ENCODE results near the gene ARHGAP9. TPM values are rescaled to one million over a fixed set of nuclear protein-coding genes. Genes with fewer than 3 reads are reported as not detected.

The ARHGAP9 gene
- total RNA-seq, 1 donor from 2014 or later: 54.2 TPM

GRCh38 chr12:57522011-57522886 is 42.6 kb upstream of the ARHGAP9 start, which contains the start of gene MBD6:
Gene MBD6 (plus strand): TSS chr12:57522824. CDS start chr12:57524304, 1,480 bp downstream.
- intact Hi-C loops (cut with DNase I): no loop called here
- Histone ChIP-seq H3K27me3 (ENCODE audit: low read depth) (no peaks in the 10 kb centered on the region), H3K27ac (peak within 1 kb of the TSS; percentile 97), H3K36me3 (peaks cover 42% of the 10 kb centered on the region), H3K4me3 (peak within 1 kb of the TSS; percentile 90), H3K9me3 (no peaks in the 10 kb centered on the region), H3K4me1 (peaks cover 58% of the 10 kb centered on the region)
- DNase-seq (peak; percentile 96), ATAC-seq (peak; percentile 65 to 72)
- TF ChIP-seq CTCF (IDR thresholded peaks at IDR 0.05): no peak

GRCh38 chr12:57521525-57522010 is 41.9 kb upstream of the ARHGAP9 start:
- H3K27me3 ChIP-seq (ENCODE audit: low read depth): no peaks in the 10 kb centered on the region
- intact Hi-C loops (cut with DNase I): no loop called here
- DNase-seq (peak; percentile 63), ATAC-seq (no peak)
- H3K27ac ChIP-seq: peak overlapping the region; percentile 97
- peaks cover 42% of the 10 kb centered on the region for H3K36me3 ChIP-seq
- no peaks in the 10 kb centered on the region for H3K9me3 ChIP-seq
- no peak for TF ChIP-seq CTCF (IDR thresholded peaks at IDR 0.05)
- H3K4me3 ChIP-seq: peak overlapping the region; percentile 90
- peaks cover 62% of the 10 kb centered on the region for H3K4me1 ChIP-seq

- H3K36me3 ChIP-seq: peaks cover 42% of the 10 kb centered on the region
- intact Hi-C loops (cut with DNase I): no loop called here
- peaks cover 61% of the 10 kb centered on the region for H3K4me1 ChIP-seq
- no peaks in the 10 kb centered on the region for H3K9me3 ChIP-seq
- peak within 1 kb of the TSS; percentile 97 for H3K27ac ChIP-seq
- H3K4me3 ChIP-seq: peak within 1 kb of the TSS; percentile 90
- no peak for TF ChIP-seq CTCF (IDR thresholded peaks at IDR 0.05)
- peak; percentile 90 for ATAC-seq
- peak; percentile 99 for DNase-seq
- H3K27me3 ChIP-seq (ENCODE audit: low read depth): no peaks in the 10 kb centered on the region
Measured at GRCh38 chr12:57520053-57520818, 40.6 kb upstream of the ARHGAP9 start, which contains the start of gene DDIT3. Gene DDIT3 (minus strand): TSS chr12:57520514. CDS start chr12:57517406, 3,108 bp downstream.

- Histone ChIP-seq H3K9me3 (no peaks in the 10 kb centered on the region), H3K27ac (peak overlapping the region; percentile 97), H3K4me3 (peak overlapping the region; percentile 90), H3K27me3 (ENCODE audit: low read depth) (no peaks in the 10 kb centered on the region), H3K36me3 (peaks cover 42% of the 10 kb centered on the region), H3K4me1 (peaks cover 56% of the 10 kb centered on the region)
- TF ChIP-seq CTCF (IDR thresholded peaks at IDR 0.05): no peak
- ATAC-seq (no peak), DNase-seq (no peak)
- intact Hi-C loops (cut with DNase I): no loop called here
Measured at GRCh38 chr12:57519796-57520052, 40.1 kb upstream of the ARHGAP9 start.

- H3K27me3 ChIP-seq (ENCODE audit: low read depth): no peaks in the 10 kb centered on the region
- ATAC-seq (no peak), DNase-seq (no peak)
- H3K9me3 ChIP-seq: no peaks in the 10 kb centered on the region
- H3K4me3 ChIP-seq: peak overlapping the region; percentile 90
- peak overlapping the region; percentile 97 for H3K27ac ChIP-seq
- peaks cover 50% of the 10 kb centered on the region for H3K4me1 ChIP-seq
- no peak for TF ChIP-seq CTCF (IDR thresholded peaks at IDR 0.05)
- intact Hi-C loops (cut with DNase I): no loop called here
- peaks cover 42% of the 10 kb centered on the region for H3K36me3 ChIP-seq
Measured at GRCh38 chr12:57518920-57519795, 39.5 kb upstream of the ARHGAP9 start.

Data from lower lobe of right lung (tissue), 2 donors.